Fibroblast of pulmonary artery (primary cell): Measurements from ENCODE around the gene GRIN2A.

ENCODE experiments used
- DNase-seq: peaks from one replicate; pipeline ENCODE4 v3.0.0-alpha.2; 2010; ENCODE audit warnings: low read depth
- H3K4me3 ChIP-seq: replicated peaks from 2 replicates; pipeline ENCODE4 v1.5.1; 2011; ENCODE audit warnings: low read depth, mild to moderate bottlenecking, control low read depth, low read length, moderate library complexity
- TF ChIP-seq, protein P1 (sequence below): IDR thresholded peaks from 2 replicates; pipeline ENCODE4 v1.5.1; 2011; ENCODE audit warnings: mild to moderate bottlenecking, control low read depth, low read length, inconsistent platforms; ENCODE audit errors: missing control alignments

Gene GRIN2A

DNA sequence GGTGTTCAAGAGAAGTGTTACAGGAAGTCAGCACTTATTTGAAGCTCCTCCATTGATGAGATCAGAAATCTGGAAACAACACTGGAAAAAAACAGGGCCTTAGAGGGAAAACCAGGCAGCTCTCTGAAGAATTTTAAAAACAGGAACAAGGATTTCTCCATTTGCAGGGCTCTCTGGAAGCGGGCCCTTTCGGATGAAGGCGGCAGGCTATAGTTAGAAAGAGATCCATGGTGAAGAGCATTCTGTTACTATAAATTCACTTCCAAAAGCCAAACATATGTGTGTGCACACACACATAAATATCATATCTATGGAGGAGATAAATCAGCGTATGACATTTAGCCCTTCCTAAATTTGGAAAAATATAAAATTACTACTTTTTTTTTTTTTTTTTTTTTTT lies 42.6 kb upstream of the GRIN2A start:
- no peak for DNase-seq
- no peak overlapping the region for H3K4me3 ChIP-seq
- TF ChIP-seq, protein P1, sequence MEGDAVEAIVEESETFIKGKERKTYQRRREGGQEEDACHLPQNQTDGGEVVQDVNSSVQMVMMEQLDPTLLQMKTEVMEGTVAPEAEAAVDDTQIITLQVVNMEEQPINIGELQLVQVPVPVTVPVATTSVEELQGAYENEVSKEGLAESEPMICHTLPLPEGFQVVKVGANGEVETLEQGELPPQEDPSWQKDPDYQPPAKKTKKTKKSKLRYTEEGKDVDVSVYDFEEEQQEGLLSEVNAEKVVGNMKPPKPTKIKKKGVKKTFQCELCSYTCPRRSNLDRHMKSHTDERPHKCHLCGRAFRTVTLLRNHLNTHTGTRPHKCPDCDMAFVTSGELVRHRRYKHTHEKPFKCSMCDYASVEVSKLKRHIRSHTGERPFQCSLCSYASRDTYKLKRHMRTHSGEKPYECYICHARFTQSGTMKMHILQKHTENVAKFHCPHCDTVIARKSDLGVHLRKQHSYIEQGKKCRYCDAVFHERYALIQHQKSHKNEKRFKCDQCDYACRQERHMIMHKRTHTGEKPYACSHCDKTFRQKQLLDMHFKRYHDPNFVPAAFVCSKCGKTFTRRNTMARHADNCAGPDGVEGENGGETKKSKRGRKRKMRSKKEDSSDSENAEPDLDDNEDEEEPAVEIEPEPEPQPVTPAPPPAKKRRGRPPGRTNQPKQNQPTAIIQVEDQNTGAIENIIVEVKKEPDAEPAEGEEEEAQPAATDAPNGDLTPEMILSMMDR: no peak

DNA sequence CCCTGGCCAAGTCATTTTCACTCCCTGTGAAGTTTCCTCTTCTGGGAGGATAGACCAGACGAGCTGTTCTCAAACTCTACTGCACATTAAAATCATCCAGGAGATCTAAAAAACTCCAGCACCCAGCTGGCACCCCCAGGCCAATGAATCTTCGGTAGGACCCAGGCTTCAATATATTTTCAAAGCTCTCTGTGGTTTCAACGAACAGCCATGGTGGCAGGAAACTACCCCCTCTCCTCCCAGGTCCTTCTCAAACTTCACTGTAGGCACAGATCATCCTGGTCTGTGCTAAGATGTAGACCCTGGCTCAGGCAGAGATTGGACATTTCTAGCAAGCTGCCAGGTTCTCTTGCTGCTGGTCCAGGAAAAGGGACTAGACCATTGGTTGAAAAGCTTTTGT lies 38.7 kb upstream of the GRIN2A start:
- DNase-seq: no peak
- TF ChIP-seq, protein P1: no peak
- no peak overlapping the region for H3K4me3 ChIP-seq

DNA sequence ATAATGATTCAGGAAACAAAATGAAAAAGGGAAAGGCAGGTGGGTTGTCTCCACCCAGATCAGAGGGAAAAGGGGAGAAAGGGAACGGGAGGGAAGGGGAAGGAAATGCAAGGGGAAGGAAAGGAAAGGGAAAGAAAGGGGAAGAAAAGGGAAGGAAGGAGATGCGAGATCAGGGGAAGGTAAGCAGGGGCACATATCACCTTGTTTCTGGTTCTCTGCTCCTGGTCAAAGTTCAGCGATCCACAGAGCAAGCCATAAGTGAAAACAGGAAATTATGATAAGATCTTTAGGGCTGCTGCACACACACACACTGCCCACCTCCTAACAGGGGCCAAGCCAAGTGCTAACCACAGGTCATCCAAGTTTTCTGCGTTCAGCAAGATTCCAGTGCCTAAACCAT lies 37.5 kb upstream of the GRIN2A start:
- H3K4me3 ChIP-seq: no peak overlapping the region
- no peak for DNase-seq
- TF ChIP-seq, protein P1: no peak

DNA sequence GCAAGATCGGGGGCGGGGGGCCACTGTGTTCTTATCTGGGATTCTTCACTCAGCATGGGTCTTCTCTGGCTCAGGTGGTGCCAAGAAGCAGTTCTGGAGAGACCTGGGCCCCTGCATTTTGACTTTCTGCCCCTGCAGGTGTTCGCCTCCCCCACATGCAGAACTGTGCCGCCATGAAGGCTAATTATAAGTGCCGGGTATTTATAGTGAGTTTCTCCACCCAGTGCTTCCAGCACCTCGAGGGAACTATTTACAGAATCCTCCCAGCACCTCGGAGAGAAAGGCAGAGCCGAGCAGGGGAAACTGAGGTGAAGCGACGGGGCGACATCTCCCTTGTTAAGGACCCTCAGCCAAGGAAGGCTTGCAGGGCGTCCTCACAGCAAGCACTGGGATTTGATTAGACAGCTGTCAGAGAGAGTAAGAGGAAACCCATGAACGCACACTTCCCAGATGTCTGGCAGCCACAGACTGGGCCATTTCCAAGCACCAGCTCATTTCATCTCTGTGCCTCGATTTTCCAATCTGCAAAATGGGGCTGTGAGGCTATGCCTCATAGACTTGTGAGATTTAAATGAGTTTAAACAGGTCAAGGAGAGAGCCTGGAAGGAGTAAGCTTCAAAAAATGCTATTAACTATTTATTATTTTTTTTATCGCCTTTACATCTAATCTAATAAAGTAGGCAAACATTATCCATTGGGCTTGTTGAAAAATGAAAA lies 36.4 kb upstream of the GRIN2A start:
- H3K4me3 ChIP-seq: no peak overlapping the region
- no peak for DNase-seq
- TF ChIP-seq, protein P1: no peak

DNA sequence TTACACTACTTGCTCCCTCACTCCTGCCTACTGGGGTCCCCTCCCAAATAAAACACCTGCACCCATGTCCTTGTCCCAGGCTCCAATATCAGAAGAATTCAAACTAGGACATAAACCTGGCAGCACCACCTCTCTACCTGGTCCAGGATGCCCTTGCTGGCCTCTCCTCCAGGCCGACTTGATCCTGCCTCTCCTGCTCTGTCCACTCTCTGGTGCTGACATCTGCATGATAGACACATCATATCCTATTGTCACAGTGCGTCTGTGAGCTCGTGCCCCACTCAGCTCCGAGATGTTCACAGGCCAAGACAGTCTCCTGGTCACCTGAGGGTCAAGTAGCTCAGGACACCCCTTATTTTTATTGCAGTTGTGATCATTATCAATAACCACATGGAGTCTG lies 31.5 kb upstream of the GRIN2A start:
- no peak for DNase-seq
- H3K4me3 ChIP-seq: no peak overlapping the region
- TF ChIP-seq, protein P1: no peak

DNA sequence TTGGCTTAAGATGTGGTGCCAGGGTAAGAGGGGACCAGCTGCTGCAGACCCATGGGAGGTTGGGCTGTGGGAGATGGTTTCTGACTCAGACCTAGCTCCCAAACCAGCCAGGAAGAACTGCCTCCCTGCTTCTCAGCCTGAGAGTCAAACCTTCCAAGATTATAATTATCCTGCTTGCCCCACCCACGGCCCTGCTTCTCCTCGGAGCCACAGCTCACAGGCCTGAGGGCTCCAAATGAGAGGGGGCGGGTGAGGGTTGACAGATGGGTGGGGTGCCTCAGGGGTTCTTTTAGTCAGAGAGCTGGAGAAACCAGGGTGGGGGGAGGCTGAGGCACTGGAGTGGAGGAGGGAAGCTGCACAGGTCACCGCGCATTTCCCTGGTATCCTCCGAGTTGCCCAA lies 28.7 kb upstream of the GRIN2A start:
- TF ChIP-seq, protein P1: no peak
- no peak for DNase-seq
- H3K4me3 ChIP-seq: no peak overlapping the region

DNA sequence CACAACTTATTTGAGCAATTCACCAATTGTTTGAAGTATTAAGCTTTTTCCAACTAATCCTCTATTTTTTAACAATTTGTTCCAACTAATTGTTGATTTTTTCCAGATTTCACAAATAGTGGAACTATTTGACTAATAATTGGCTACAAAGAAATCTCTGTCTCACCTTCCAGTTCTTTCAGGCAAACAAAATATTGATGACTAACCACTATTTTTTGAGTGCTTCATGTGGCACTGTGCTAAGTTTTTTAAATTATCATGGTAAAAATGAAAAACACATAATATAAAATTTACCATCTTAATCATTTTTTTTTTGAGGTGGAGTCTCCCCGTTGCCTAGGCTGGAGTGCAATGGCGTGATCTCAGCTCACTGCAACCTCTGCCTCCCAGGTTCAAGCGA lies 24.6 kb upstream of the GRIN2A start:
- no peak for DNase-seq
- TF ChIP-seq, protein P1: no peak

More for the DNA sequence above, 24.6 kb upstream of the GRIN2A start:
- no peak overlapping the region for H3K4me3 ChIP-seq
